Right lung (tissue), 5 donors: ENCODE results near the gene IFT57. TPM values are rescaled to one million over a fixed set of nuclear protein-coding genes. Genes with fewer than 3 reads are reported as not detected.
"Not testable (repeated sequence)": the region's sequence is repeated elsewhere in the genome, so short reads cannot be mapped to it uniquely, and the experiment has no call there.

Source experiments
- DNase-seq, 2 donors: peaks; one replicate each; pipeline ENCODE4 v3.0.0-alpha.2; 2013
- polyA plus RNA-seq, 5 donors: library from polyadenylated mRNA; unstranded; fragments of 120-200 nt; gene quantifications; one replicate each; pipeline versions ENCODE4 v1.2.1 to v1.2.3, GENCODE V29; 2013; ENCODE audit warnings: inconsistent platforms in 1 of 5, low replicate concordance in 1 of 5; ENCODE audit not compliant: insufficient read length in 5 of 5, insufficient read depth in 1 of 5

IFT57 gene
- polyA plus RNA-seq, 5 donors: 71.2 to 86.0 (median 79.0) TPM

GRCh38 chr3:108171106-108171505, 51.1 kb downstream of the IFT57 start:
- no peak for DNase-seq

GRCh38 chr3:108164391-108164790, 57.8 kb downstream of the IFT57 start:
- DNase-seq: no peak

- no peak for DNase-seq
These were observed 62.4 kb downstream of the IFT57 start for GRCh38 chr3:108159865-108160264.

- DNase-seq: no peak
These were observed 63.1 kb downstream of the IFT57 start for GRCh38 chr3:108159105-108159504.

- DNase-seq: no peak
These were observed 64.0 kb downstream of the IFT57 start for GRCh38 chr3:108158251-108158650.

- no peak for DNase-seq
These were observed 65.0 kb downstream of the IFT57 start for GRCh38 chr3:108157273-108157672.

- DNase-seq: no peak
These were observed 65.8 kb downstream of the IFT57 start for GRCh38 chr3:108156312-108156853.

GRCh38 chr3:108155642-108156041, 66.6 kb downstream of the IFT57 start:
- DNase-seq: not testable (repeated sequence)

GRCh38 chr3:108153451-108153981, 68.7 kb downstream of the IFT57 start:
- no peak for DNase-seq

- no peak for DNase-seq
These were observed 70.0 kb downstream of the IFT57 start for GRCh38 chr3:108152274-108152673.

- no peak for DNase-seq
These were observed 72.0 kb downstream of the IFT57 start for GRCh38 chr3:108150200-108150599.

GRCh38 chr3:108146139-108146538, 76.1 kb downstream of the IFT57 start:
- DNase-seq: no peak

- no peak for DNase-seq
These were observed 76.6 kb downstream of the IFT57 start for GRCh38 chr3:108145578-108145977.

GRCh38 chr3:108137460-108137814, 84.8 kb downstream of the IFT57 start:
- DNase-seq: peak in 1 of 2 donors; percentile 17

GRCh38 chr3:108136561-108137459, 85.4 kb downstream of the IFT57 start:
- peak; percentile 42 for DNase-seq

- DNase-seq: no peak
These were observed 87.7 kb downstream of the IFT57 start for GRCh38 chr3:108134555-108134880.

- no peak for DNase-seq
These were observed 88.2 kb downstream of the IFT57 start for GRCh38 chr3:108133858-108134554.

GRCh38 chr3:108133048-108133369, 89.2 kb downstream of the IFT57 start:
- no peak for DNase-seq

- DNase-seq: no peak
These were observed 90.6 kb downstream of the IFT57 start for GRCh38 chr3:108131475-108132134.

GRCh38 chr3:108130701-108131474, 91.3 kb downstream of the IFT57 start:
- DNase-seq: no peak

GRCh38 chr3:108130236-108130635, 92.0 kb downstream of the IFT57 start:
- DNase-seq: no peak
